Measurements from ENCODE around the gene MASP1. TPM values are rescaled to one million over a fixed set of nuclear protein-coding genes. Genes with fewer than 3 reads are reported as not detected.

Gene MASP1
- total RNA-seq, 1 experiment from 2014 or later: 1.0 TPM

DNA sequence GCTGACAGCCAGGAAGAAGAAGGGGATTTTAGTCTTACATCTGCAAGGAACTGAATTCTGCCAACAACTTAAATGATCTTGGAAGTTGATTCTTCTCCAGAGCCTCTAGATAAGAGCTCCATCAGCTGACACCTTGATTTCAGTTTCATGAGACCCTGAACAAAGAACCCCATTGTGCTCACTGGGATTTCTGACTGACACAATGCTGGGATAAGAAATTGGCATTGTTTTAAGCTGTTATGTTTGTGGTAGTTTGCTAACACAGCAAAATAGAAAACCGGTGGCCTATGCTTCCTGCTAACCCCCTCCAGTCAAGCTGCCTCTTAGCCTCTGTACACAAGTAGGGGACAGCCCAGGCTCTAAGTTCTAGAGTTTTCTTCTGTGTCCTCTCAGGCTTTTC lies 36.2 kb downstream of the MASP1 start:
- no peak overlapping the region for H3T11ph ChIP-seq (ENCODE audit: low read length)
- H2BK5ac ChIP-seq (ENCODE audit: insufficient read length, low read length): no peak overlapping the region
- no peak overlapping the region for H3K27ac ChIP-seq (ENCODE audit: insufficient read length, low read depth, low read length)
- Mint-ChIP-seq H3K9me3 (no peaks in the 10 kb centered on the region), H3K27ac (no peak overlapping the region), H3K27me3 (ENCODE audit: low read depth) (no peaks in the 10 kb centered on the region; the same call in 1 of the 2 replicates), H3K4me3 (no peak overlapping the region), H3K36me3 (ENCODE audit: insufficient read depth in 1 of 3, low read depth in 3 of 3) (no peaks in the 10 kb centered on the region), H3K4me1 (peaks cover 18 to 32% of the 10 kb centered on the region in 2 experiments)
- H2BK120ac ChIP-seq (ENCODE audit: low read depth, low read length, poor library complexity, severe bottlenecking): no peak overlapping the region
- H2BK20ac ChIP-seq (ENCODE audit: low read depth, low read length, poor library complexity, severe bottlenecking): no peak overlapping the region
- TF ChIP-seq CTCF (conservative IDR thresholded peaks at IDR 0.05): no peak
- H4K8ac ChIP-seq (replicated peaks; ENCODE audit: insufficient read length, low read depth, low read length): no peak overlapping the region
- no peak overlapping the region for H3K23ac ChIP-seq (ENCODE audit: insufficient read length, low read depth, low read length)
- H3K14ac ChIP-seq (ENCODE audit: insufficient read depth, low read length): no peak overlapping the region
- H3K4me2 ChIP-seq (ENCODE audit: insufficient read depth, insufficient read length, low read length): no peak overlapping the region
- no peaks in the 10 kb centered on the region for H3K23me2 ChIP-seq (ENCODE audit: insufficient read length, low read depth, low read length, poor library complexity, severe bottlenecking)
- H3K56ac ChIP-seq (ENCODE audit: insufficient read length, low read depth, low read length): no peak overlapping the region
- DNase-seq: no peak
- H2BK15ac ChIP-seq (ENCODE audit: low read depth, low read length): no peak overlapping the region
- no peak overlapping the region for H2AFZ ChIP-seq (ENCODE audit: low read length)
- H3K18ac ChIP-seq (ENCODE audit: insufficient read length, low read depth, low read length): no peak overlapping the region
- H3K79me2 ChIP-seq (ENCODE audit: insufficient read depth, low read length): no peaks in the 10 kb centered on the region
- H4K91ac ChIP-seq (ENCODE audit: insufficient read length, low read depth, low read length): no peak overlapping the region
- H3K9me3 ChIP-seq (ENCODE audit: control insufficient read depth, low read depth, low read length): no peaks in the 10 kb centered on the region
- H3K4ac ChIP-seq (ENCODE audit: low read depth, low read length): no peak overlapping the region
- H2AK5ac ChIP-seq (ENCODE audit: insufficient read length, low read length): no peak overlapping the region
- H3K4me1 ChIP-seq (ENCODE audit: insufficient read depth, low read length): peaks cover 3% of the 10 kb centered on the region; the same call in 1 of the 2 replicates
- H3K27me3 ChIP-seq (ENCODE audit: insufficient read depth, low read length): no peaks in the 10 kb centered on the region
- H4K20me1 ChIP-seq (ENCODE audit: control insufficient read depth, insufficient read depth, insufficient read length): no peaks in the 10 kb centered on the region
- no peak overlapping the region for H3K9ac ChIP-seq (ENCODE audit: extremely low read depth, insufficient read length, low read length)
- H4K5ac ChIP-seq (ENCODE audit: insufficient read length, low read depth, low read length): no peak overlapping the region
- no peak overlapping the region for H2BK12ac ChIP-seq (ENCODE audit: insufficient read length, low read depth, low read length)
- WGBS (ENCODE audit: extremely low coverage, insufficient read length, low lambda C conversion rate): no CpG with 5 or more reads among the region's 1 CpG
- no peaks in the 10 kb centered on the region for H3K79me1 ChIP-seq (ENCODE audit: insufficient read depth, low read depth, low read length, poor library complexity, severe bottlenecking)

All from H9 (cell line).